IPS-NIHi7 (cell line): ENCODE results near the gene FEZF2.
A peak's percentile ranks its signal among the peaks of the same experiment; 100 is the strongest.

Experiments used
- DNase-seq: peaks from one replicate; pipeline ENCODE4 v3.0.0; 2012; ENCODE audit warnings: mixed read lengths; ENCODE audit errors: extremely low spot score

The FEZF2 gene

DNA sequence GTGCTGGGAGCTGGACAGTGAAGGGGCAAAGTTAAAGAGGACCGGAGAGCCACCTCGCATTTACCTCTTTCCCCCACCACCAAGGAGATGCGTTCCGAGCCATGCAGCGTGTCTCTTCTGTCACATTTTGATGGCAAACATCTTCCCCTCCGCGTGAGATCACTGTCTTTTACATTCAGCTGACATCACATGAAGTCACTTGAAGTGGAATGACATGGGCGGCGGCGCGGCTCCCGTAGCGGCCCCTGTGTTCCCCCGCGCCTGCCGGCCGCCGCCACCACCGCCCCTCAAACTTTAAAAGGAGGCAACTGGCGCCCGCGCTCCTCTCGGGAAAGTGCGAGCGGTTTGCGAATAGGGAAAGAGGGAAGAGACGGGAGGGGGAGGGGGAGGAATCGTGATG lies at the start of gene FEZF2:
FEZF2 (minus strand) TSS at position 336 of the 400 bp plus-strand sequence. CDS start 682 bp downstream, outside the sequence.
- DNase-seq = peak; percentile 31

DNA sequence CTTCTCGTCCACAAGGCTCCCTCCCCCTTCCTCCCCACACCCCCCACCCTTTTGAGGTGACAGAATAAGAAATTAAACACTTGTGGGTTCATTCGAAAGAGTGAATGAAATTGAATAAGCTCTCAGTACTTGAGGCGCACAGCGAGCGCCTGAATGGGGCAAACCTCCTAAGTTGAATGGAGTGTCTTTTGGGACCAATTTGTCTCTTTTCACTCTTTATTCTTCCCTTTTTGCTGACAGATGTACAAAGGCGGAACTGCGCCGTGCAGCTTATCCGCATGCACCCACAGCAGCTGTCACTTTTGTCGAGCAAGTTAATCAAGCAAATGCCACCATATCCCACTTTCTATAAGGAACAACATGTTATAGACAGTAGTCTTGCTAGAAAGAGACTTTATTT lies 47.9 kb upstream of the FEZF2 start:
- DNase-seq = no peak

DNA sequence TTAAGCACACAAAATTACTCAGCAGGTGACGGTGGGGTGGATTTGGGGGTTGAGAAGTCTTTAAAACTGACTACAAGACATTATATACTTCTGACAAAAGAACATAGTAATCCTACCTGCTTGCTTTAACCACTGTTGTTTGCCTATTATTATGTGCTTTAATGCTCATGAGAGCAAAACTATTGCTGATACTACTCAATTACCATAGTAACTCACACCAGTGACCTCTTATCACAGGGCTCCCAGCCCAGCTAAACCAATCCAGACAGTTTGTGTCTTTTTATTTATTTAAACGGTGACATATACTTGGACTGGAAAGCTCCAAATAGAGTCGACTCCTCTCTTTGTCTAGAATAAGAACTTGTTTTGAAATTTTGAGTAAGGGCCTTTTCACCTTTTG lies 42.8 kb upstream of the FEZF2 start:
- DNase-seq = no peak

DNA sequence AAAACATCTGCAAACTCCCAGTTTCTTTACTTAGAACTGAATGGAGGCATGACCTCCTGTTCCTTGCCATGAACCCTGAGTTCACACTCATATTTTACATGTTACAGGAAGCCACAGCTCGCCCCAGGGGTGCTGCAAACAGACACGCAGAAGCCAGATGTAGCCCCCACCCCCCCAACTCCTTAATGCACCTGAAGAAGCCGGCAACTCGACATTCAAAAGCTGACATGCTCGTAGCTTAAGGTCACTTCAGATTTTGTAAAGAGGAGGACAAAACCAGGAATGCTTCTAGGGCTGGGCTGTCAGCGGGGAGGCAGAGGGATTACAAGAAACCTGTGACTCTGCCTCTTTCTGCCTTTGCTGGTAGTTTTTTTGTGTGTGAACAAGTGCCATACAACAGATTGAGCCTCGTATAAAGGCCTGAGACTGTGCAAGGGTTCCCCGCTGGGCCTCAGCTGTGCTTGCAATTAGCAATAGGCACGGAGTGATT lies 42.0 kb upstream of the FEZF2 start:
- DNase-seq = peak; percentile 68

DNA sequence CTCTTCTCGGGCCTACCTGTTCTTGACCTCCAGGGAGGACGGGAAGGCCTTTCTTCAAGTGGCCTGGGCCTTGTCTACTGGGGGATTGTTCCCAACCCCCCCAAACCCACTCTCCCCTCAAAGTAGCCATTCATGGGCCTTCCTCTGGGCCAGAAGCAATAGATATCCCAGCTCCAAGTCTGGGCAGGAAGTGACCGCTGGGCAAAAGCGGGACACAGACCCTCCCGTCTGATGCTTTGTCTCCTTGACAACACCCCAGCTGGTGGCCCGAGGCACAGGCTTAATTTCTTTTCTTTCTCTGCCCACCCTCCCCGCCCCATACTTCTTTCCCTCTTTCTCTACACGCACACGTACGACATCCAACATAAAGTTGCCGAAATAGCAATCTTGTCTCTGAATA lies 41.4 kb upstream of the FEZF2 start:
- DNase-seq = peak; percentile 64

DNA sequence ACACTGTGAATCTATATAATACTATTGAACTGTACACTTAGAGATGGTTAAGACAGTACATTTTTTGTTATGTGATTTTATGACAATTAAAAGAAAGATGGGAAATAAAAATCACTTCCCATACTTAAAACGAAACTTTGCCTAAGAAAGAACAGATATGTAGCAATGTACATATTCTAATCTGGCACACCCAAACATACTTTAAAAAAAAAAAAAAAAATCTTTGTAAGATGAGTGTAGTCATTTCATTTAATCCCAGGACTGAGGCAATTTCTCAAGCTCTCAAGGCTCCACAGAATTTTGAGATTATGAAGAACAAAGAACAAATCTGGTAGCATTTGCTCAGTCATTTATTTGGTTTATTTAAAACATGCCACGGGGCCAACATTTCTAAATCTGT lies 40.3 kb upstream of the FEZF2 start:
- DNase-seq = no peak

DNA sequence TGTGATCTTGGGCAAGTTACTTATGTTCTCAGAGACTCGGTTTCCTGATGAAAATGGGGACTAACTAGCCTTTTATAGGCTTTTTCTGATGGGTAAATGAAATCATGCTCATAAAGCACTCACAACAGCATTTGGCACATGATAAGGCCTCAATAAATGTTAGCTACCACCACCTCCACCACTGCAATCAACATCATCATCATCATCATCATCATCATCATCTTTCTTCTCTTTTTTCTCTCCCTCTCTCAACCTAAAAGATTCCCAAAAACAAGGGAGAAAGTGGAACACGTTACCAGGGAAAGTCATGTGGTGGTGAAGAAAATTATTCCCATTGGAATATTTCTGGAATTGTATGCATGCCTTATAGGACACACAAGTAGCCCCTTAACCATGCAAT lies 33.6 kb upstream of the FEZF2 start:
- DNase-seq = no peak

DNA sequence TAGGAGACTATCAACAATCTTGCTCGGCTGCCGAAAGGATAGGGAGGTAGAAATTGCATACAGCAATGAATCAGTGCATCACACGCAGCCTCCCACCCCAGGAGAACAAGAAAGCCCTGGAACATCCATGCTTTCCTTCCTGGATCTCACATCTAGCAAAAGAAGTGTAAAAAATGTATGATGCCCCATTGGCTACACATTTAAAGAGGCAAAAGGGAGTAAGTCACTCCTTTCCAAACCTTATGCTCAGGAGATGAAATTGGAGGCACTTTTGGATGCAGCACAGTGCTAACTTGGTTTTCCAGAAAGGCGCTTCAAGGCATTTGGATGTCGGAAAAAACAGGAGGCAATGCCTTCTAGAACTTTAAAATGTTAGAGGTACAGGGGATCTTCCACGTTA lies 32.2 kb upstream of the FEZF2 start:
- no peak for DNase-seq

DNA sequence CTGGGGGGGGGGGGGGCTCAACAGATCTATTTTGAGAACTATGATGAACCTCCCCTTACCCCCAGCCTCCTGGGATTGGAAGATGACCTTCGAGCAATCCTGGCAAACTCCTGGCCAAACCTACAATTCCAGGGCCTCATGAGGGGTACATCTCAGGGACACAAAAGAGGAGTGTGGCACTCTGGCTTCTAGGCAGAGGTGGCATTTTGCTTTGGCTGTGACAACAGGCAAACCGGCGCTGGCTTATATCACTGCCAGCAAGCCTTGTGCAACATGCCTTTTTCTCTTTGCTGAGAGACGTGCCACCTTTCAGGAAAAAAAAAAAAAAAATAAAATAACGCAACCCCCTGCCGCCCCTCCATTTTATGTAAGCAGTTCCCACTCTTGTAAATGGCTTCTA lies 31.8 kb upstream of the FEZF2 start:
- DNase-seq = no peak

DNA sequence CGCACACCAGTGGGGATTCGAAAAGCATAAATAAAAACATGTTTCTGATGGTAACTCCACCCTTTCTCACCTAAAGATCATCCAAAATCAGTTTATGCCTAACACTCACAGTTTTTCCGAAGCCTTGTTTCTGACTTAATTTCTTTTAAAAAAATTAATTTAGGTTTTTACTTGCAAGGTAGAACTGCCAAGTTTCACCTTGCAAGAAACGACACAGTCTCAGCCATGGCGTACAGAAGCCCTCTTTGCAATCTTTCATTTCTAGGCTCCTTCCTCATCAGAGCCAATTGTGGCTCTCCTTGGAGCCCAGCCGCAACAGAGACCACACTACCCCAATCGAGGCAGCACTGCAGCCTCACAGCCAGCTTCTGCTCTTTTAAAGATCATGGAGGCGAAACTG lies 31.0 kb upstream of the FEZF2 start:
- no peak for DNase-seq

DNA sequence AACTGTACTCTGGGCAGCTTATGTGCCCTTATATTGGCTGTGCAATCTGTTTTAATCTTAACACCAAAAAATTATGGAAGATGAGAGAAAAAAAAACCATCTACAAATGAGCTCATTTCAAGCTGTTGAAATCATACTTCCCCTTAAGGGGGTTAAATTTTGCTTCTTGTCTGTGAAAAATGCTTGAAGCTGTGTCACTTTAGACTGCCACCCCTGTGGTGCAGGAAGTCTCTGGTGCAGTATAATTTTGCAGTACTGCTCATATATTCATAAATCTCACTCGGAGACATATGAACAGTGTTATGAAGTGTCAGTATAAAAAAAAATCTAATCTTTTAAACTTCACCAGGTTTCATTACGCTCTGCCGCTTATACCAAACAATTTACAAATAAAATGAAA lies 30.4 kb upstream of the FEZF2 start:
- no peak for DNase-seq

DNA sequence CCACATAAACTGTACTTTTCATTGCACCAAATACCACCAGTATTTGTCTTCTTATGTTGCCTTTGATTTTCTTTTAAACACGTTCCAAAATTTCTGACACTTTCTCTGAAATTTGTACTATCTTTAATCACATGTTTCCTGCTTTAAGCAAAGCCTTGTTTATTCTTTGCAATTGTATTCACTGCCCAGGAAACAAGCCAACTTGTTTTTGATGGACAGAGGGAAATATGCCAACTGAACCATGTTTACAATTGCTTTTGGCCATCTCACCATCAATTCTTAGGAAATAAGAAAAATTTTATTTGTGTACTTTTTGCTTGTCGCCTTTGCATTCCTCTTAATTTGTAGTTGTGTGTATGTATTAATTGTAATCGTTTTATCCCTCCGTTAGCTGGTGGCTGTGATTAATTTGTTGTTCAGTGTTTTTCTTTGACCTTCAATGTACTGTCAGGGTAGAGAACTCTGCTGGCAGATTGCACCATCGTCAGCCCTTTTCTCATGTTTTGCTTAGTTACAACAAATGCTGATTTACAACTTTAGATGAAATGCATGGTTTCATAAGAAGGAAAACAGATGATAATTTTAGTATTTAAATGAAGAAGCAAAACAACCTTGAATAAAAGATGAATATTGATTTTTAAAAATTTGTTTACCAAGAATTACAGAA lies 19.4 kb upstream of the FEZF2 start:
- no peak for DNase-seq

DNA sequence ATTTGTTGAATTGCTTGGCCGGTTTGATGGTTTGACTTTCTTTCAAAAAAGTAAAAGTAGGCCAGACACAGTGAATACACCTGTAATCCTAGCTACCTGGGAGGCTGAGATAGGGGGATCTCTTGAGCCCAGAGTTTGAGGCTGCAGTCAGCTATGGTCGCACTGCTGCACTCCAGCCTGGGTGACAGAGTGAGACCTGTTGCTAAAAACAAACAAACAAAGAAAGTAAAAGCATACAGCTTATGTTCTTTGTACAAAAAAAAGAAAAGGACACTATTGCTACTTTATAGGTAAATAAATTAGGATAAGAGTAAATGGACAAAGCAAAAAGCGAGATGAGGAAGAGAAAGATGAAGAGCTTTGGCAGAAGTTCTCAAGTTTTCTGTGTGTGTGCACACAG lies 13.9 kb upstream of the FEZF2 start:
- DNase-seq = no peak

DNA sequence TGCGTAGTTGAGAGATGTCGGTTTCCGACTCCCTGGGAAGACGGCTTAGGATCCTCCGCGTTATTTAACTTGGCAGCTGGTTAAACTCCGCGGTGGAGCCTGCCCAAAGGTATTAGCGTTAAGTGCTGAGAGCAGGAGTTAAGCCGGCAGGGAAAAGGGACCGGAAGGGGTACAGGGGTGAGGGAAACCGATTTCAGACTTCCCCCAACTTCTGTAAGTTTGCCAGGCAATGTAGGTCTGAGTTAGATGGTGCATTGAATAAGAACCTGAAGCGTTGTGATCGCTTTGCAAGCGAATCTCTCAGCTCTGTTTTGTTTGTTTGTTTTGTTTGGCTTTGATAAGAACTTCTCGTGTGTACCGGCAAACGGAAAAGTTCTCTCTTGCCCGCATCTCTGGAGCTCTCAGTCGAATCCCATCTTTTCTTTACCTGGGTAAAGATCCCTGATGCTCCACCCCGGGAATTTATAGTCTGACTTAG lies 6.0 kb upstream of the FEZF2 start:
- peak; percentile 42 for DNase-seq

DNA sequence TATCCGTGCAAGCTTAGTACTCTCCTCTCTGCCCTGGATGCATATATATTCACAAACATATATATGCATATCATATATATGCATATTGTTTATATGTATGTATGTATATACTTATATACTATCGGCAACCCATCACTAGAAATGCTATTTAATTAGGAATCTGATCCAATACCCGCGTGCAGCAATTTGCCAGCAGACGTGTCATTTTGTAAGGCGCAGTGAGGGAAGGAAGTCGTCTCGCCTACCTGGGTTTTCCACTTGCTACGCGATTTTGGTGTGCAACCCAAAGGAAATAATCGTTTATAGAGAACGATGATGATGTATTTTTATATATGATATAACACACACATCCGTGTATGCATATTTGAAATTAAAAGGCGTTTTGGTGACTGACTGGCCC lies 5.6 kb upstream of the FEZF2 start:
- no peak for DNase-seq

DNA sequence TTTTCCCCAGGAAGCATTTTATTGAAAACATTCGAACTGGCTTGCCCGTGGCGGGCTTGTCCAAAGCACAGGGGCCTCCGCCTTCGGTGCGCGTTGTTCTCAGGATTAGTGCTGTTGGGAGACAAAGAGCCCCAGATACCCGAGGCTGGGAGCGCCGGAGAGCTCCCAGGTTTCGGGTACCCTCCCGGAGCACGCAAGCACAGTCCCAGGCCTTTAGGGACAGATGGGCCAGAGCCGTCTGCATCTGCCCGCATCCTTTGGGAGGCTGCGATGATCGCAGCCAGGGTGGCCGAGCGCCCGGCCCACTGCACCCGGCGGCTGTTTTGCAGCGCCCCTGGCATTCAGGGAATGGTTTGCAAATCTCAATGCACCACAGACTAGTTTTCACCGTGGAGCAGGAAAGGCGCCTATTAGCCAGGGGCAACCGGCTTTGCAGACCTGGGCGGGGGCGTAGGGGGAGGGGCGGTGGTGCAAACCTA lies 5.0 kb upstream of the FEZF2 start:
- DNase-seq = peak; percentile 66

DNA sequence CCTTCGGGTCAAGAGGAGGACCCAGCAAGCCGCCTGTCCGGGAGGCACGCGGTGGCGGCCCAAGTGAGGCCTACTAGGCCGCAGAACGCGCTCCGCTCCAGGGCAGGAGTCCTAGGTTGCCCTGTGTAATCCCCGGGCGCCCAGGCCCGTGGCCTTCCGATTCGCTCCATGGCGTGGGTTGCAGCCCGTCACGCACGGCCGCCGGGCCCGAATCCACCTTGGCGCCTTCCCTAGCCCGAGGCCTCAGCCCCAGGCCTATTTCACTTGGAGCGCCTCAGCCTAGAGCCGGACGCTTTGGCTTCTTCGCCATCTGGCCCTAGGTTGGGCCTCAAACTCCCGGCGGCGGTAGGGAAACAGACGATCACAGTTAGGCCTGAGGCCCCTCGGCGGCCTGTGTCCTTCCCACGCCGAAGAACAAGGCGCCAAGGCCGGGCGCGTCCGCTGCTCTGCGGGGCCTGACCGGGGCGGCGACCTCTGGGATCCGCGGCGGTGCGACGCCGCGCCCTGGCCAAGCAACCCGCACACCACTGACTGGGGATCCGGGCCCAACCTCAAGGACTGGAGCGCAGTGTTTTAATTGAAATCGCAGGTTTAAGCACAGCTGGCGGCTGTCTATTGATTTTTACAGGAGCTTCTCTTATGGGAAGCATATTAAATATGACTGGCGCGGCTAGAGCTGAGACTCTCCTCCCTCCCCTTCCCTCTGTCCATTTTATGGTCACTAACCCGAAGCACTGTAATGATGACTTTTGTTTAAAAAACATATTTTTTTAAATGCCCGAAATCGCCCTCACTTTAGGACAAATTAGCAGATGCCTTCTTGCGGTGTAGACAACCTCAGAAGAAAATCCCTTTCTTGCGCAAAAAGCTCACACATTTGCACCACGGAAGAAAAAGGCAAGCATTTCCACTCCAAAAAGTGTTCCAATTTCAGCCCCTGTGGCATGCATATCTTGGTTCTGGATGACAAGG lies 3.8 kb upstream of the FEZF2 start:
- peak; percentile 34 for DNase-seq

DNA sequence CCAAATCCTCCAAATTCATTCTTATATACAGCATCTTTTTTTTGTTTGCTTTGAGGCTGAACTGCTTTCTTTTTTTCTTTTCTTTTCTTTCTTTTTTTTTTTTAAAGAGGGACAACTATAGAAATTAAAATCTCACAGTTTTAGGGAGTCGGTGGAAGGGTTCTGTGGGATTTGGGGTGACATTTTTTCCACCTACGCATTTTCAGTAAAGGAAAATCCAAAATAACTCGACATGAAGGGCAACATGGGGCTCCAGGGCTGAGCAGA lies 3.0 kb upstream of the FEZF2 start:
- no peak for DNase-seq

DNA sequence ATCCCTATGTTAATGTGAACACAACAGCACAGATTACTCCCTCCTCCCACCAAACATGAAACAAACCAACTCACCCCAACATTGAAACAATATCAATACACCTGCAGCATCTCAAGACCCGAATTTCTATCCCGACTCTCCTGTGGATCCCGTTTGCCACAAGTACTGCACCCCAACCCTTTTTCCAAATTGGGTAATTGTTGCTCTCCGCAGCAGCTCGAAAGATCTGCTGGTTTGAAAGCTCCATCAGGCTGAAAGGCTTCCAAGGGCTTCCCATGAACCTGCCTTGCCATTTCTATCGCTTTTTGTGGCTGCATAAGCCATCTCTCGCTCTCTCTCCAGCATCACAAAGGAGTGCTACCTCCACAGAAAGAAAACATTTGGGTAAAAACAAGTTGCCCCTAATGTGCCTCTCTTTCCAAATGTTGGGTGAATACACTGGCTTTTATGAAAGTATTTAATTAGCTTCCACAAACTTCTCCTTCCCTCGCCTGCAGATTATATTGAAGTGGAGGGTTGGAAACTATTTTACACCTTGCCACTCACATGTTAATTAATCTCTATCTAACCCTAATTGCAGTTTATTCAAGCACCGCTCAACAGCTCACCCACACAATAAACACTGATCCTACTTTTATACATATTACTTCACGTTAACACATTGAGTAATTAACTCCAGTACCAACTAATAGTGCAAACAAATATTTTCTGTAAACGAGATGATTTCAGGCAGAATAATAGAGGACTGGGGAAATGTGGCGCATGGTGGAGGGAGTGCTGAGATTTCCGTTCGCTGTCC lies 2.5 kb upstream of the FEZF2 start:
- no peak for DNase-seq

DNA sequence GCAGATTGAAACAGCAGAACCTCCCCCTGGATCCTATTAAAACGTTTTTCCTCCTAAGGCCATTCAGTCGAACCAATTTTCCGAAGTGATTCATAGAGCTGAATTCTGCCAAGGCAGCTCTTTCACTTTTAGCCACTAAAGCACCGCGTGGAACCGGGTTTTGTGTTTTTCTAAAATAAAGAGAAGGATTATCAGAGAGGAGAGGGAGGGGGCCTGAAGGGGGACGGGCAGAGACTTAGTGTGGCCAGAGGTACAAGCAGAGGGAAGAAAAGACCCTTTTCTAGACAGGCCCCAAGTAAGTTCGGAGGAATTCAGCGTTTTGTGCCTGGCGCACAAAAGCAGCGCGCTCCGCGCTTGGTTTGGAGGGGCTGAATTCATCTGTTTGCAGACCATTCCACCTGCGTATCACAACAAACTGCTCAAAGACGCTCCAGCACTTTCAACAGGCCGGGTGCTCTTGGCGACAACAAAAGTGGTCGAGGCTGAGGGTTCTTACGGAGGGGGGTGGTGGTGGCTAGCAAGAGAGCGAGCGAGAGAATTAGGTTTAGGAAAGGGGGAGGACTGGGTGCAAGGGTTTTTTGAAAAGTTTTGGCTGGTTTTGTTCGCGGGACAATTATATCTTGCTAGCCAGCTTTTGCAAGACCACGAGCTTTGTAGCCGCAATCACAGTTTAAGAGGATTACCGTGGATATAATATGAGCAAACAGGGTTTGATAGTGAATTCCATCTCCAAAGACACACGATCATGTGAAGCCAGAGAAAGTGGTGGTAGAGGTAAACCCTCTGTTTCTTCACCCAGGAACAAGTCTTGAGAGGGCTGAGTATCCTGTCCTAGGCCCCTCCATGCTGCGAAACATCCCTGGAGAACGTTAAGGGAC lies 1.2 kb upstream of the FEZF2 start:
- peak; percentile 13 for DNase-seq

DNA sequence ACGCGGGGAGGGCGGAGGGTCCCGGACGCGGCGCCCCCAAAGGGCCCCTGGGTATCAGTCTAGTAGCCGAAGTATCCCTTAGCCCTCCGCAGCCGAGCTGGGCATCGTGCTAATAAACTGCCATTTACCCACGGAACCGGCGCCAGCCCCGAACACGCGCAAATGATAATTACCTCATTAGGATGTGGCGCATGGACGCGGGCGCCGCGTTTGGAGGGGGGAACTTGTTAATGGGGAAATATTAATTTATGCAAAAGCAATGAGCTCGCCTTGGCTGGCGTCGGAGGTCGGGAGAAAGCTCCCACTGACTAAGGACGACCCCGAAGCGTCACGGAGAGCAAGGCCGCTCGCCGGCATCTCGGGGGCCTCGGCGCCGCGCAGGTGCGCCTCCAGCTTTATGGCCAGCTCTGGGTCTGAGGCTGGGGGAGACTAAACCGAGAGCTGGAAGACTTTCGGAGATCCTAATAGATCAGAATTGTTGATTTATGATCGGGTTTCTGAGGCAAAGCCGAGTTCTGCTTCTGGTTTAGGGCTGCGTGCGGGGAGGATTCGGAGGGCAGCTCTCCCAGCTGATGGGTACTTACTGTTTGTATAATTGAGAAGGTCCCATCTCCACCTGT lies 474 bp upstream of the FEZF2 start:
- no peak for DNase-seq
